SU-DHL-6 (cell line): ENCODE data around the gene ARHGAP26.

Experiments
- H2AFZ ChIP-seq: fragments of 200-600 bp; sonication (generic); 2 replicates; pipeline ENCODE4 v1.6.1; 2014; ENCODE audit warnings: low read depth, mild to moderate bottlenecking, moderate library complexity, mixed read lengths, antibody characterized with exemption, low read length; ENCODE audit not compliant: severe bottlenecking
- H3F3A ChIP-seq: fragments of 200-600 bp; shearing (Covaris generic); 2 replicates; pipeline ENCODE4 v1.6.0; 2016; ENCODE audit warnings: antibody characterized with exemption, mild to moderate bottlenecking; ENCODE audit not compliant: insufficient read depth
- H3K27ac ChIP-seq: fragments of 200-600 bp; sonication (generic); 2 replicates; pipeline ENCODE4 v1.5.1; 2016; ENCODE audit warnings: low read depth, mild to moderate bottlenecking, low read length, moderate library complexity, mixed read lengths
- H3K27me3 ChIP-seq: fragments of 200-600 bp; sonication (generic), shearing (Covaris generic); 2 replicates; pipeline ENCODE4 v1.6.0; 2014; ENCODE audit warnings: mild to moderate bottlenecking, low read length
- H3K36me3 ChIP-seq: fragments of 200-600 bp; sonication (generic); 2 replicates; pipeline ENCODE4 v1.6.1; 2014; ENCODE audit warnings: mild to moderate bottlenecking, low read length, mixed read lengths
- H3K4me2 ChIP-seq: fragments of 300-600, 200-600 bp; shearing (Covaris generic), sonication (generic); 2 replicates; pipeline ENCODE4 v1.6.0; 2014; ENCODE audit warnings: low read length, low read depth, mild to moderate bottlenecking; ENCODE audit not compliant: poor library complexity, severe bottlenecking
- H3K4me3 ChIP-seq: fragments of 200-600 bp; sonication (generic); 2 replicates; pipeline ENCODE4 v1.5.1; 2014; ENCODE audit warnings: antibody characterized with exemption, low read length, mild to moderate bottlenecking, mixed read lengths; ENCODE audit not compliant: insufficient read depth, poor library complexity, severe bottlenecking
- H3K79me2 ChIP-seq: fragments of 200-600 bp; sonication (generic); 2 replicates; pipeline ENCODE4 v1.6.1; 2014; ENCODE audit warnings: mild to moderate bottlenecking, low read length, moderate library complexity; ENCODE audit not compliant: insufficient read depth
- H3K9ac ChIP-seq: fragments of 200-600 bp; sonication (generic); 2 replicates; pipeline ENCODE4 v1.7.0; 2014; ENCODE audit warnings: mild to moderate bottlenecking, low read length
- H3K9me2 ChIP-seq: fragments of 200-600 bp; sonication (generic); replicated peaks from 2 replicates; pipeline ENCODE4 v1.6.1; 2014; ENCODE audit warnings: low read length; ENCODE audit not compliant: insufficient read depth
- H3K9me3 ChIP-seq: fragments of 200-600 bp; sonication (generic); 2 replicates; pipeline ENCODE4 v1.6.1; 2014; ENCODE audit warnings: low read length, mixed read lengths; ENCODE audit not compliant: insufficient read depth
- H4K20me1 ChIP-seq: fragments of 200-600 bp; sonication (generic); 2 replicates; pipeline ENCODE4 v1.6.1; 2014; ENCODE audit warnings: low read depth, mild to moderate bottlenecking, antibody characterized with exemption, low read length, moderate library complexity, mixed read lengths
- EZH2phosphoT487 ChIP-seq: fragments of 200-600 bp; sonication (generic), shearing (Covaris generic); conservative IDR thresholded peaks from 2 replicates; pipeline ENCODE4 v1.6.1; 2018; ENCODE audit warnings: mild to moderate bottlenecking, antibody characterized with exemption, low read length, moderate library complexity, mixed read lengths
- TF ChIP-seq, protein P1 (sequence below): fragments of 200-600 bp; sonication (generic); IDR thresholded peaks from one replicate; pipeline ENCODE4 v1.5.1; 2017; ENCODE audit warnings: antibody characterized with exemption, mild to moderate bottlenecking, low read length, moderate library complexity; ENCODE audit not compliant: insufficient read depth, poor library complexity, severe bottlenecking

ARHGAP26 gene

GRCh38 chr5:143213851-143214363 is 443.7 kb downstream of the ARHGAP26 start:
- Histone ChIP-seq H4K20me1 (no peaks in the 10 kb centered on the region), H3K9me3 (no peaks in the 10 kb centered on the region), H3K27ac (no peak overlapping the region), H3K36me3 (no peaks in the 10 kb centered on the region), H3K4me3 (no peak overlapping the region), H3K79me2 (no peaks in the 10 kb centered on the region), H2AFZ (no peak overlapping the region), H3K27me3 (no peaks in the 10 kb centered on the region; the same call in 1 of the 2 replicates), H3K9me2 (no peaks in the 10 kb centered on the region), H3F3A (no peaks in the 10 kb centered on the region), H3K9ac (no peak overlapping the region), H3K4me2 (no peak overlapping the region)
- TF ChIP-seq EZH2phosphoT487: no peak
- TF ChIP-seq, protein P1, sequence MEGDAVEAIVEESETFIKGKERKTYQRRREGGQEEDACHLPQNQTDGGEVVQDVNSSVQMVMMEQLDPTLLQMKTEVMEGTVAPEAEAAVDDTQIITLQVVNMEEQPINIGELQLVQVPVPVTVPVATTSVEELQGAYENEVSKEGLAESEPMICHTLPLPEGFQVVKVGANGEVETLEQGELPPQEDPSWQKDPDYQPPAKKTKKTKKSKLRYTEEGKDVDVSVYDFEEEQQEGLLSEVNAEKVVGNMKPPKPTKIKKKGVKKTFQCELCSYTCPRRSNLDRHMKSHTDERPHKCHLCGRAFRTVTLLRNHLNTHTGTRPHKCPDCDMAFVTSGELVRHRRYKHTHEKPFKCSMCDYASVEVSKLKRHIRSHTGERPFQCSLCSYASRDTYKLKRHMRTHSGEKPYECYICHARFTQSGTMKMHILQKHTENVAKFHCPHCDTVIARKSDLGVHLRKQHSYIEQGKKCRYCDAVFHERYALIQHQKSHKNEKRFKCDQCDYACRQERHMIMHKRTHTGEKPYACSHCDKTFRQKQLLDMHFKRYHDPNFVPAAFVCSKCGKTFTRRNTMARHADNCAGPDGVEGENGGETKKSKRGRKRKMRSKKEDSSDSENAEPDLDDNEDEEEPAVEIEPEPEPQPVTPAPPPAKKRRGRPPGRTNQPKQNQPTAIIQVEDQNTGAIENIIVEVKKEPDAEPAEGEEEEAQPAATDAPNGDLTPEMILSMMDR: no peak

DNA sequence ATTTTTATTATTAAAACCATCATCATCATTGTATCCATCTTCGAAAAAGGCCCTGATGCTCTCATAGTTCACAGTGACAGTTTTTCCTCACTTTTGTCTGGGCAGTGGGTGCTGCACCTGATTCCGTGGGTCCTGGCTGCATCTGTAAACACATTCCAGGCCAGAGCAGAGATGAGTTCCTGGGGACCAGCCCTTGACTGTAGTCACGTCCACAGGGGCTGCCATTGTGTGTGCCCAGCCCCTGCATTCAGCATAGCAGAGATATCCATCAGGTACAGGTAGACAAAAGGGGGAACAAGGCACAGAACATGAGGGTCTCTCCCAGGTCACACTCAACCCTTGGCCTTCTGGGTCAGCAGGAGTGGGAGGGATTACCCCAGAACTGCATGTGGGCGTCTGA is 444.3 kb downstream of the ARHGAP26 start:
- Histone ChIP-seq H3K9me3 (no peaks in the 10 kb centered on the region), H3K9me2 (no peaks in the 10 kb centered on the region), H3K79me2 (no peaks in the 10 kb centered on the region), H3K9ac (no peak overlapping the region), H3K36me3 (no peaks in the 10 kb centered on the region), H3K27me3 (no peaks in the 10 kb centered on the region; the same call in 1 of the 2 replicates), H4K20me1 (no peaks in the 10 kb centered on the region), H2AFZ (no peak overlapping the region), H3K4me2 (no peak overlapping the region), H3F3A (no peaks in the 10 kb centered on the region), H3K27ac (no peak overlapping the region), H3K4me3 (no peak overlapping the region)
- TF ChIP-seq EZH2phosphoT487: no peak
- TF ChIP-seq, protein P1: no peak

DNA sequence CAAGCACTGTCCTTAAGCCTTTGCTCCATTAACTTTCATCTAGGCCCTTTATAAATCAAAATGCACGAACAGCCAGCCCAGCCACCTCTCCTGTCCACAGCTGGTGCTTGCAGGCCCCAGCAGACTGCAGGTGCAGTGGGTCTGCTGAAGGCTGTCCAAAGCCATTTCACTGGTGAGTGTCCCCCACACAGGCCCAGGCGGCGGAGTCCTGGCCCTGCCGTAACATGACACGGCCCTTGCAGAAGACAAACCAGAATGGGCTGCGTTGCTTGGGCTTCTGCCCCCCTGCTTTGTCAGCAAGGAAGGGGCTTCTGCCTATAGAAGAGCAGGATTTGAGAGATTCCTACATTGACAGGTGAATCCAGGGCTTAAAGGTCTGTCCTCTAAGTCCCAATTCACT is 444.7 kb downstream of the ARHGAP26 start:
- TF ChIP-seq, protein P1: no peak
- no peak for TF ChIP-seq EZH2phosphoT487
- H2AFZ ChIP-seq: no peak overlapping the region
- no peaks in the 10 kb centered on the region for H3K79me2 ChIP-seq
- H3K9ac ChIP-seq: no peak overlapping the region
- no peak overlapping the region for H3K27ac ChIP-seq
- H3K9me3 ChIP-seq: no peaks in the 10 kb centered on the region
- H3K27me3 ChIP-seq: no peaks in the 10 kb centered on the region; the same call in 1 of the 2 replicates
- no peak overlapping the region for H3K4me3 ChIP-seq
- H3K4me2 ChIP-seq: no peak overlapping the region
- H4K20me1 ChIP-seq: no peaks in the 10 kb centered on the region
- no peaks in the 10 kb centered on the region for H3F3A ChIP-seq
- H3K36me3 ChIP-seq: no peaks in the 10 kb centered on the region
- no peaks in the 10 kb centered on the region for H3K9me2 ChIP-seq
